Activated CD4-positive, alpha-beta T cell treated with anti-CD3 and anti-CD28 coated beads for 36 hours (primary cell): Measurements from ENCODE around the gene GNL3. TPM values are rescaled to one million over a fixed set of nuclear protein-coding genes. Genes with fewer than 3 reads are reported as not detected.

ENCODE experiments used
- ATAC-seq: fragments of 200-7000 bp; cut with Tn5 transposase; one replicate; pipeline ENCODE4 v1.10.0; 2021; ENCODE audit warnings: mild to moderate bottlenecking, moderate library complexity
- CTCF ChIA-PET: fragments of 350-600 bp; sonication (Branson Sonifier 250); formaldehyde crosslinking; loops from one replicate; lab custom pipeline; 2021; ENCODE audit warnings: antibody characterized with exemption; lab: Charles Lee
- POLR2A ChIA-PET: fragments of 350-600 bp; sonication (Branson Sonifier 250); formaldehyde crosslinking; loops from one replicate; lab custom pipeline; 2021; ENCODE audit warnings: antibody characterized with exemption, inconsistent platforms; lab: Charles Lee
- DNase-seq: peaks from one replicate; pipeline ENCODE4 v3.0.0-alpha.2; 2020
- H3K27ac Mint-ChIP-seq: one replicate; pipeline ENCODE4 v1.8.0; 2021; ENCODE audit warnings: mixed read lengths
- H3K27me3 Mint-ChIP-seq: one replicate; pipeline ENCODE4 v1.8.0; 2021; ENCODE audit warnings: mixed read lengths
- H3K36me3 Mint-ChIP-seq: one replicate; pipeline ENCODE4 v1.8.0; 2021; ENCODE audit warnings: low read depth, mixed read lengths
- H3K4me1 Mint-ChIP-seq: one replicate; pipeline ENCODE4 v1.8.0; 2021; ENCODE audit warnings: mixed read lengths
- H3K4me3 Mint-ChIP-seq: one replicate; pipeline ENCODE4 v1.8.0; 2021; ENCODE audit warnings: mild to moderate bottlenecking, moderate library complexity, mixed read lengths
- H3K9me3 Mint-ChIP-seq: one replicate; pipeline ENCODE4 v1.8.0; 2021; ENCODE audit warnings: low read depth, mixed read lengths
- intact Hi-C, 2 experiments: fragments of 100-400 bp; cut with DNase I in 1 of 2; cut with micrococcal nuclease in 1 of 2; formaldehyde crosslinking; loops; one replicate each; pipeline versions ENCODE4 v1.14.2 to v1.15.1; 2022 to 2024; cut with DNase I, micrococcal nuclease
- total RNA-seq, 2 experiments: library from RNA; stranded (reverse); gene quantifications; one replicate each; pipeline ENCODE4 v1.2.3, GENCODE V29; 2021

GNL3 gene
- total RNA-seq, 2 experiments from 2014 or later: 206 to 218 TPM

DNA sequence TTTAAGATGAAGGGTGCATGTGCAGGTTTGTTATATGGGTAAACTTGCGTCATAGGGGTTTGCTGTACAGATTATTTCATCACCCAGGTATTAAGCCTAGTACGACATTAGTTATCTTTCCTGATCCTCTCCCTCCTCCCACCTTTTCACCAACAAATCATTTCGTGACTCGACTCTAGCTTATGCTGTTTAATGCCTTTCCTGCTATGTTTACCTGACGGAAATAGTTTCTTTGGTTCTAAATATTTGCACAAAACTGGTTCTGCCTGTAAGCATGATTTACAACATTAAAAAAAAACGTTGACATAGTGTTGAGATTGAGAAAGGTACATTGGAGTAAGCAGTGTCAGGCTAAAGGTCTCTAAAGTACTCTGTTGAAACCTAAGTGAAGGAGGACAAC lies 2.4 kb downstream of the GNL3 start:
- DNase-seq (no peak), ATAC-seq (no peak)
- ChIA-PET POLR2A (interaction anchor here (0.5 to 3.8 kb wide), 3 partner anchors 17 to 22 kb away, joined by 5 to 16 read pairs (median 11); partner anchors contain the start of genes GLT8D1 and SPCS1), CTCF (interaction anchor here (0.6 to 1.1 kb wide), 3 partner anchors 9 to 196 kb away, joined by 3 to 4 read pairs (median 3); no protein-coding TSS in a partner anchor)
- peaks cover 74% of the 10 kb centered on the region for H3K36me3 Mint-ChIP-seq
- peak overlapping the region; percentile 98 for H3K27ac Mint-ChIP-seq
- H3K9me3 Mint-ChIP-seq: no peaks in the 10 kb centered on the region
- peaks cover 71% of the 10 kb centered on the region for H3K4me1 Mint-ChIP-seq
- peak overlapping the region; percentile 99 for H3K4me3 Mint-ChIP-seq
- intact Hi-C loops: loop anchor here (5.0 to 10.0 kb wide), 6 partner anchors 209 to 1197 kb away; partner anchors contain the start of genes WDR82 (in 2 of the 2), ABHD14A (in 1 of the 2), ABHD14B (in 1 of the 2) and ACTR8 (in 1 of the 2)
- H3K27me3 Mint-ChIP-seq: no peaks in the 10 kb centered on the region

DNA sequence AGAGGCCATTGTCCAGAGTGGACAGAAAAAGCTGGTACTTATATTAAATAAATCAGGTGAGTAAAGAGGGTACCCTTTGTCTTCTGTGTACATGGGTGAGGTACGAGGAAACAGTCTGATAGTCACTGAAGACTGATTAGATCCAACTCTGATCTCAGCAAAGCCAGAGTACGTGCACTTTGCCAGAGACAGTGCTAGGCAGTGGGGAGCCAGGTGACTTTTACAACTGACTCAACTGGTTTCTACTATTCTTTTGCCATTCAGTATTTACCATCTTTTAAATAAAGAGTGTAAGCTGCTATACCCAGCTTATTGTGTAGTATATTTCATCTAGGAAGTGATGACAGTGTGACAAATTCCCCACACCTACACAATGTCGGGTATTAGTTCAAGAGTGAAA lies 3.3 kb downstream of the GNL3 start:
- POLR2A ChIA-PET: interaction anchor here (3.7 kb wide), 1 partner anchor 17 kb away, joined by 16 read pairs; the partner anchor contains the start of genes GLT8D1 and SPCS1
- H3K4me3 Mint-ChIP-seq: peak overlapping the region; percentile 99
- H3K4me1 Mint-ChIP-seq: peaks cover 68% of the 10 kb centered on the region
- no peaks in the 10 kb centered on the region for H3K9me3 Mint-ChIP-seq
- H3K27ac Mint-ChIP-seq: peak overlapping the region; percentile 98
- H3K36me3 Mint-ChIP-seq: peaks cover 82% of the 10 kb centered on the region
- no peak for DNase-seq
- no peak for ATAC-seq
- H3K27me3 Mint-ChIP-seq: no peaks in the 10 kb centered on the region
- CTCF ChIA-PET: interaction anchor here (0.7 to 1.4 kb wide), 3 partner anchors 8 to 16 kb away, joined by 3 to 4 read pairs (median 3); no protein-coding TSS in a partner anchor
- intact Hi-C loops: loop anchor here (5.0 to 10.0 kb wide), 6 partner anchors 208 to 1196 kb away; partner anchors contain the start of genes WDR82 (in 2 of the 2), ABHD14A (in 1 of the 2), ABHD14B (in 1 of the 2) and ACTR8 (in 1 of the 2)

DNA sequence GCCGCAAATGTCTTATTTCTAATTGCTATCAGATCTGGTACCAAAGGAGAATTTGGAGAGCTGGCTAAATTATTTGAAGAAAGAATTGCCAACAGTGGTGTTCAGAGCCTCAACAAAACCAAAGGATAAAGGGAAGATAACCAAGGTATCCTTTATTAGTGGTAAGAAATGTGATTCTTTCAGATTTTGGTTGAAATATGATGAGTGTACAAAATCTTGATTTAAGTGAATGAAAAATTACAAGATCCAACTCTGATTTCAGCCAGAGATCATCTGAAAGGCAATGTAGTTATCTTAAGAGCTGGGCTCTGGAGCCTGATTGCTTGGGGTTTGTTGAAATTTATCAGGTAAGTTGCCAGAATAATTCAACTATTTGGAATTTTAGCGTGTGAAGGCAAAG lies 4.7 kb downstream of the GNL3 start:
- H3K27ac Mint-ChIP-seq: peak overlapping the region; percentile 80
- DNase-seq: no peak
- intact Hi-C loops: no loop called here
- H3K27me3 Mint-ChIP-seq: no peaks in the 10 kb centered on the region
- H3K9me3 Mint-ChIP-seq: no peaks in the 10 kb centered on the region
- no peak for ATAC-seq
- peaks cover 71% of the 10 kb centered on the region for H3K4me1 Mint-ChIP-seq
- H3K36me3 Mint-ChIP-seq: peaks cover 88% of the 10 kb centered on the region
- ChIA-PET CTCF (interaction anchor here (1.0 to 1.2 kb wide), 3 partner anchors 11 to 15 kb away, joined by 3 to 4 read pairs (median 3); partner anchors contain the start of genes GLT8D1 and SPCS1), POLR2A (interaction anchor here (1.0 to 1.1 kb wide), 2 partner anchors 13 to 15 kb away, joined by 3 to 4 read pairs; partner anchors contain the start of genes GLT8D1 and SPCS1)
- H3K4me3 Mint-ChIP-seq: no peak overlapping the region

DNA sequence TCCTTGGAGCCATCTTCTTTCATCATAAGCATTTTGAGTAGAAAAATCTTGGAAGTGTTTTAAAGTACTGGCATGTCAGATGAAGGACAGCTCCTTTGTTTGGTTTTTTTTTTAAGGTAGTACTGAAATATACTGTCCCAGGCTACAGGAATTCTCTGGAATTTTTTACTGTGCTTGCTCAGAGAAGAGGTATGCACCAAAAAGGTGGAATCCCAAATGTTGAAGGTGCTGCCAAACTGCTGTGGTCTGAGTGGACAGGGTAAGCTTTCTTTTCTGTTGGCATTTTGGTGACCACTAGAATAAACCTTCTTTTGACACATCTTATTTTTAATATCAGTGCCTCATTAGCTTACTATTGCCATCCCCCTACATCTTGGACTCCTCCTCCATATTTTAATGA lies 7.2 kb downstream of the GNL3 start:
- ATAC-seq: no peak

DNA sequence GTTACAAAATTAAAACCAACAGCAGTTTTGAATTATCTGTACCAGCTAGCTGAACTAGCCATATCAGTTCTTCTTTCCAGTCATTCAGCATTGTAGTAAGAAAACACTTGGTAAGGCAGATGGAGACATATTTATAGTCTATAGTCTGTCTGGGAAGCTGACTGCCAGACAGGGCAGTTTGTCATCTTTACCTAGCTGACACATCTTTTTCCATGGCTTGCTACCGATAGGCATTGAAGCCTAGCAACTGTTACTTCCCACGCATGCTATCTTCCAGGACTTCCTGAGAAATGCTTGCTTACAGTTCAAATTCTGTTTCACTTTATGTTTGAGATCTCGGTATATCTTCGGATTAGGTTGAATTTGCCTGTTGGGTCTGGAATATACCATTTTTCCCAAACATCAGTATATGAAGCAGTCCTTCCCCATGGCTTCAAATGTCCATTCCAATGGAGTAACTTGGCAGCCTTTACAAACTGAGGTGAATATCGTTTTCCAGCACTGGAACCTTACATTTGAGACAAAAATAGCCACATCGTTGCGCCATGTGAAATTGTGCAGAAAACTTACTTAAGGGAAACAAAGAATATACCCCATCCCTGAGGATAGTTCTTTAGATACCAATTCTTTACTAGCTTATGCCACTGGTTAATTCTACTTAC lies 8.8 kb downstream of the GNL3 start:
- no peak for DNase-seq
- no peaks in the 10 kb centered on the region for H3K27me3 Mint-ChIP-seq
- no peak overlapping the region for H3K27ac Mint-ChIP-seq
- ChIA-PET POLR2A (no interaction called here), CTCF (no interaction called here)
- H3K36me3 Mint-ChIP-seq: peaks cover 66% of the 10 kb centered on the region
- no peaks in the 10 kb centered on the region for H3K9me3 Mint-ChIP-seq
- intact Hi-C loops: no loop called here
- no peak for ATAC-seq
- no peak overlapping the region for H3K4me3 Mint-ChIP-seq
- H3K4me1 Mint-ChIP-seq: peaks cover 51% of the 10 kb centered on the region

More for the DNA sequence above, 7.2 kb downstream of the GNL3 start:
- Mint-ChIP-seq H3K4me3 (no peak overlapping the region), H3K4me1 (peaks cover 66% of the 10 kb centered on the region), H3K27ac (peak overlapping the region; percentile 77), H3K9me3 (no peaks in the 10 kb centered on the region), H3K36me3 (peaks cover 76% of the 10 kb centered on the region), H3K27me3 (no peaks in the 10 kb centered on the region)
- POLR2A ChIA-PET: interaction anchor here (0.6 to 1.1 kb wide), 2 partner anchors 12 to 354 kb away, joined by 5 to 10 read pairs; partner anchors contain the start of genes GLT8D1 and SPCS1
- intact Hi-C loops: no loop called here
- no peak for DNase-seq
- CTCF ChIA-PET: interaction anchor here (1.2 kb wide), 1 partner anchor 8 kb away, joined by 7 read pairs; no protein-coding TSS in a partner anchor

DNA sequence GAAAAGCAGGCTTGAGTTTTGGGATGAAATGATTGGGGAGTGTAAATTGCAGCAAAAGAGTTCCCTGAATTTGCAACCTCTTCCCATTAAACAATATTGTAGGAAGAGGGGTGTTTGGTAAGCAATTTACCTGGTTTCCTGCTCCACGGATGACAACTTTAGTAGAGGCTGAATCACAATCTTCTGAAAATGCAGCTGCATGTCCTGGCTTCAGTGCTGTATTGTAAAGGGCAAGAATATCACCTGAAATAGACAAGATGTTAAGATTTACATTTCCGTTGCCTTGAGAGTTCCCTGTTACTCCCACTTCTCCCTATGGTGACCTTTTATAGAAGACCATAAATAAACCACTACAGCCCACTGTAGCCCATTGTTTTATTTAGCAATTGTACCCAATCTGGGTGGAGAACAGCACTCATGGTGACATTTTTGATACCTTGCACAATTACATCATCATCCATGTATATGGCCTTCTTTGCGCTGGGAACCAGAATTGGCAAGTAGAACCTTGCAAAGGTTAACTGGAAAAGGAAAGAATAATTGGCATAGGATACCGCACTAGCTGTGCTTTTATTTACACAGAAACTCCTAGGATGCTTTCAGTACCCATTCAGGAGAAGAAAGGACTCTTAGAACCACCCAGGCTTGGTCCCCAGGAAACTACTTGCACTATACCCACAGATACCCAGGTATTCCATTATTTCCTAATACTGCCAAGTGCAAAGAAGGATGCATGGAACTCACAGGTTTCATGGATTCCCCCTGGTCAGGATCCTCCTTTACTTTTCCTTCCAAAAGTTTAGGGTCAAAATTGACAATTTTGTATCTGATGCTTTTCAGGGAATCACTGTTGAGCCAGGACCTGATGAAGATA lies 10.2 kb downstream of the GNL3 start:
- ChIA-PET POLR2A (interaction anchor here (1.3 to 2.3 kb wide), 2 partner anchors 9 kb away, joined by 4 to 9 read pairs; partner anchors contain the start of genes GLT8D1 and SPCS1), CTCF (interaction anchor here (1.4 kb wide), 1 partner anchor 8 kb away, joined by 3 read pairs; no protein-coding TSS in a partner anchor)
- peak overlapping the region; percentile 28 for H3K27ac Mint-ChIP-seq
- no peak overlapping the region for H3K4me3 Mint-ChIP-seq
- H3K9me3 Mint-ChIP-seq: no peaks in the 10 kb centered on the region
- ATAC-seq (no peak), DNase-seq (no peak)
- peaks cover 39% of the 10 kb centered on the region for H3K4me1 Mint-ChIP-seq
- H3K36me3 Mint-ChIP-seq: peaks cover 54% of the 10 kb centered on the region
- intact Hi-C loops: no loop called here
- H3K27me3 Mint-ChIP-seq: no peaks in the 10 kb centered on the region

DNA sequence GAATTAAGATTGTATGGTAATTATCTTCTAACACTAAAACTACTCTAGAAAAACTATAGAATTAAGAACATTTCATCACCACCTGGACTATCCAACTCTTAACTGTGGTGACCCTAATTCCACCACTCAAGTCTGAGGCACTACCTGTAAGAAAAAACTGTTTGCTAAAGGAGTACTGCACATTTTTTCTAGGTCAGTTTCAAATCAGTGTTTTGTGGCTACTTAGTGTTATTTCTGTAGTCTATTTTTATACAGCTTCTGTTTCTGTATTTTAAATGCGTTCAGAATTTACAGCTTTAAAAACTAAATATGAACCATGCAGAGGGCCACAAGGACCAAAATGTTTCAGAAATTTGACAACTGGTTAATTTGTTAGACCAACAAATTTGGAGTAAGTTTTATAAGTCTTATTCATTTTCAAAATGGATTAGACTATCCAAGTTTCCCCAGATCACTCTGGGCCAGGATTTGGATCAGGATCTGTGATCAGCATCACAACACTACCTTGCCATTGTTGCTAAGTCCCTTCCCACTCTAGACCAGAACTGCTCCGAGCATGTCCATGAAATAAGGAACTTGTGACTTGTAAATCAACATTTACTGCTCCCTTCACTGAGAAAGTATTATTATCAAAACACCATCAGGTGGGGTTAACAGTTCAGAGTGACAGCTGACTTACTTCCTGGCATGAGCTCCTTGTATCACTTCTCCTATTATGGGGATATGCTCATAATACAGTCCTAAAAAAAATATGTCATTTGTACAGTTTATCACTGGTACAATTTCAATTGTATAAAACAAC lies 11.2 kb downstream of the GNL3 start:
- POLR2A ChIA-PET: interaction anchor here (0.6 to 2.3 kb wide), 4 partner anchors 8 to 227 kb away, joined by 3 to 9 read pairs (median 4); partner anchors contain the start of genes GLT8D1 and SPCS1
- CTCF ChIA-PET: interaction anchor here (0.9 to 1.4 kb wide), 2 partner anchors 9 to 124 kb away, joined by 3 read pairs; no protein-coding TSS in a partner anchor
- DNase-seq: no peak

DNA sequence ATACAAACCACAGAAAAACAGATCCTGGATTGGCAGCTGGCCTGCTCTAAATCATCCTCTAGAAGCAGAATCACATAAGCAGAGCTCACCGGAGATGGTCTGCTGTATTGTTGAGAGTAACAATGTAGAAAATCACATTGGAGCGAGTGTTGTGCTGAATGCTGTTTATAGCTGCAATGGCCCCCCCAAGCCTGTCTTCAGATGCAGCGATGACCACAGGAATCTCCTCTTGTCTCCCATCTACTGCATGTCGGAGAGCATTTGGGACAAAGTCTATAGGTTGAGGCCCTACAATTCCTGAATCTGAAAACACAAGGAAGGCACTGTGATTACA lies 11.8 kb downstream of the GNL3 start:
- Mint-ChIP-seq H3K27ac (peak overlapping the region; percentile 77), H3K9me3 (no peaks in the 10 kb centered on the region), H3K27me3 (no peaks in the 10 kb centered on the region), H3K4me1 (peaks cover 31% of the 10 kb centered on the region), H3K4me3 (no peak overlapping the region), H3K36me3 (peaks cover 45% of the 10 kb centered on the region)
- POLR2A ChIA-PET: interaction anchor here (0.6 to 2.3 kb wide), 3 partner anchors 11 to 227 kb away, joined by 3 to 9 read pairs (median 3); no protein-coding TSS in a partner anchor
- intact Hi-C loops: no loop called here
- no peak for ATAC-seq
- CTCF ChIA-PET: interaction anchor here (0.9 to 1.4 kb wide), 2 partner anchors 9 to 123 kb away, joined by 3 read pairs; no protein-coding TSS in a partner anchor
- no peak for DNase-seq

More for the DNA sequence above, 11.2 kb downstream of the GNL3 start:
- Mint-ChIP-seq H3K36me3 (peaks cover 47% of the 10 kb centered on the region), H3K4me1 (peaks cover 33% of the 10 kb centered on the region), H3K4me3 (no peak overlapping the region), H3K27me3 (no peaks in the 10 kb centered on the region), H3K9me3 (no peaks in the 10 kb centered on the region), H3K27ac (peak overlapping the region; percentile 77)
- ATAC-seq: no peak
- intact Hi-C loops: no loop called here

DNA sequence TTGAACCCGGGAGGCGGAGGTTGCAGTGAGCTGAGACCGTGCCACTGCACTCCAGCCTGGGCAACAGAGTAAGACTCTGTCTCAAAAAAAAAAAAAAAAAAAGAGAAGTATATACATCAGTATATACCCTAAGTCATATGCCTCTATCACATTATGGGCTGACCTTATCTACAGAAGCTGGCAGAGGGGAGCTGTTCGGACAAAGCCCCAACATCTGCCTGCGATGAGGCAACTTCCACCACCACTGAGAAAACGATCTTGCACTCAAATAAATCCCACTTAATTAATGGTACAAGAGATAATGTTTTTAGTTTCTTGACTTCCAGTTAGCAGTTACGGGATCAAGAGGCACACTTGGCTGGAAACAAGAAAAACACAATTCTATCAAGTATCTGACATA lies 17.5 kb downstream of the GNL3 start:
- H3K27me3 Mint-ChIP-seq: no peaks in the 10 kb centered on the region
- intact Hi-C loops: loop anchor here in 1 of 2 experiments (10.0 kb wide), 2 partner anchors 191 to 341 kb away; partner anchors contain the start of genes SFMBT1 and STIMATE

More for the DNA sequence above, 17.5 kb downstream of the GNL3 start:
- CTCF ChIA-PET: interaction anchor here (1.2 kb wide), 1 partner anchor 12 kb away, joined by 3 read pairs; no protein-coding TSS in a partner anchor
- Mint-ChIP-seq H3K36me3 (peaks cover 21% of the 10 kb centered on the region), H3K4me3 (no peak overlapping the region), H3K4me1 (peaks cover 28% of the 10 kb centered on the region), H3K9me3 (no peaks in the 10 kb centered on the region), H3K27ac (no peak overlapping the region)
- DNase-seq (no peak), ATAC-seq (no peak)
- POLR2A ChIA-PET: interaction anchor here (1.1 kb wide), 1 partner anchor 12 kb away, joined by 3 read pairs; no protein-coding TSS in a partner anchor
